ENCODE data around the gene MAP3K19. TPM values are rescaled to one million over a fixed set of nuclear protein-coding genes. Genes with fewer than 3 reads are reported as not detected.

Gene MAP3K19
- total and polyA plus RNA-seq, 10 of the 15 experiments (the other 5 are each of a cell fraction or from before 2014, with no cell fraction given) = 0.05 TPM; not detected in 9

- Histone ChIP-seq H3K79me2 (ENCODE audit: control insufficient read depth, insufficient read depth, low read length) (no peaks in the 10 kb centered on the region), H3K4me1 (ENCODE audit: control insufficient read depth, insufficient read depth, low read length) (no peaks in the 10 kb centered on the region), H3K9me3 (replicated peaks; ENCODE audit: control insufficient read depth, insufficient read depth, low read length) (no peaks in the 10 kb centered on the region), H4K20me1 (ENCODE audit: control insufficient read depth, insufficient read depth) (no peaks in the 10 kb centered on the region), H2AFZ (ENCODE audit: control insufficient read depth, low read depth, low read length) (no peak overlapping the region), H3K36me3 (ENCODE audit: control insufficient read depth in 2 of 2, insufficient read depth in 2 of 2, low read length in 1 of 2) (no peaks in the 10 kb centered on the region), H3K27me3 (replicated peaks in 1 of 2; ENCODE audit: control insufficient read depth in 2 of 2, insufficient read depth in 2 of 2, low read length in 1 of 2) (no peaks in the 10 kb centered on the region; a peak in 1 of 4 replicates), H3K9ac (ENCODE audit: control insufficient read depth, insufficient read depth, low read length) (no peak overlapping the region), H3K4me2 (ENCODE audit: control insufficient read depth, insufficient read depth) (no peak overlapping the region), H3K27ac (ENCODE audit: control insufficient read depth, insufficient read depth) (no peak overlapping the region), H3K4me3 (no peak overlapping the region)
- ChIA-PET RAD21 (ENCODE audit: unreplicated experiment) (interaction anchor here (0.9 kb wide), 1 partner anchor 37 kb away, joined by 3 read pairs; no protein-coding TSS in a partner anchor), SMC1A (ENCODE audit: uncharacterized antibody, unreplicated experiment) (interaction anchor here (0.7 to 1.2 kb wide), 3 partner anchors 9 to 54 kb away, joined by 3 to 5 read pairs (median 5); partner anchors contain the start of gene RAB3GAP1), CTCF (interaction anchor here (0.9 to 1.3 kb wide), 7 partner anchors 9 to 51 kb away, joined by 3 to 8 read pairs (median 3); partner anchors contain the start of gene RAB3GAP1), POLR2A (no interaction called here)
- no peak for FAIRE-seq
- TF ChIP-seq SPI1 (IDR thresholded peaks at IDR 0.05; ENCODE audit: borderline replicate concordance, insufficient read depth, low read depth, low read length) = no peak
- peak; percentile 28 to 58 (median 55) for TF ChIP-seq CTCF (IDR thresholded peaks at IDR 0.05 in 2 of 3, conservative IDR thresholded peaks at IDR 0.05 in 1 of 3; ENCODE audit: control insufficient read depth in 2 of 3, extremely low read depth in 1 of 3, insufficient read depth in 1 of 3, low read depth in 3 of 3, low read length in 3 of 3)
- TF ChIP-seq RAD21 (IDR thresholded peaks at IDR 0.05; ENCODE audit: insufficient read depth, low read depth, low read length) = 0 out of 2 replicates have a peak, but pooled peaks have one; percentile 17
- DNase-seq (ENCODE audit: low read depth, low spot score) = no peak
- ATAC-seq = peak; percentile 63
- WGBS (ENCODE audit: insufficient coverage, insufficient replicate concordance, low lambda C conversion rate, missing lambda C conversion rate) = 41% methylated on average over 2 of the region's 2 CpGs
- BruUV-seq (replicated peaks) = no TSS peak
- intact Hi-C loops (cut with micrococcal nuclease; ENCODE audit: unreplicated experiment) (loop anchor here (2.0 kb wide), 1 partner anchor 39 kb away; no protein-coding TSS in a partner anchor), in situ Hi-C loops (cut with MboI) (no loop called here)
Observed at GRCh38 chr2:135043345-135043744, 3.9 kb downstream of the MAP3K19 start.

GRCh38 chr2:135037831-135038230, 9.4 kb downstream of the MAP3K19 start:
- SMC1A ChIA-PET (ENCODE audit: uncharacterized antibody, unreplicated experiment) = interaction anchor here (1.3 to 1.7 kb wide), 2 partner anchors 11 to 16 kb away, joined by 4 read pairs; no protein-coding TSS in a partner anchor
- CTCF ChIA-PET = no interaction called here
- no peak for TF ChIP-seq WRNIP1 (IDR thresholded peaks at IDR 0.05; ENCODE audit: borderline replicate concordance, low read depth, low read length)
- TF ChIP-seq GABPA (IDR thresholded peaks at IDR 0.05; ENCODE audit: low read depth) = no peak
- TF ChIP-seq REST (IDR thresholded peaks at IDR 0.05; ENCODE audit: low read depth, low read length) = no peak
- TF ChIP-seq SMC3 (IDR thresholded peaks at IDR 0.05; ENCODE audit: borderline replicate concordance, low read length) = no peak
- no peak for TF ChIP-seq ZBED1 (IDR thresholded peaks at IDR 0.05; ENCODE audit: borderline replicate concordance)
- TF ChIP-seq POU2F2 (IDR thresholded peaks at IDR 0.05; ENCODE audit: borderline replicate concordance, low read depth, low read length) = no peak

More at GRCh38 chr2:135037831-135038230, 9.4 kb downstream of the MAP3K19 start:
- H4K20me1 ChIP-seq (ENCODE audit: control insufficient read depth, insufficient read depth) = no peaks in the 10 kb centered on the region
- no TSS peak for BruUV-seq (replicated peaks)
- H3K27ac ChIP-seq (ENCODE audit: control insufficient read depth, insufficient read depth) = no peak overlapping the region
- FAIRE-seq = no peak
- H3K9me3 ChIP-seq (replicated peaks; ENCODE audit: control insufficient read depth, insufficient read depth, low read length) = no peaks in the 10 kb centered on the region
- H3K27me3 ChIP-seq (replicated peaks in 1 of 2; ENCODE audit: control insufficient read depth in 2 of 2, insufficient read depth in 2 of 2, low read length in 1 of 2) = no peaks in the 10 kb centered on the region
- H3K4me2 ChIP-seq (ENCODE audit: control insufficient read depth, insufficient read depth) = no peak overlapping the region
- intact Hi-C loops (cut with micrococcal nuclease; ENCODE audit: unreplicated experiment) (no loop called here), in situ Hi-C loops (cut with MboI) (no loop called here)
- H3K4me1 ChIP-seq (ENCODE audit: control insufficient read depth, insufficient read depth, low read length) = no peaks in the 10 kb centered on the region
- no peaks in the 10 kb centered on the region for H3K79me2 ChIP-seq (ENCODE audit: control insufficient read depth, insufficient read depth, low read length)
- H2AFZ ChIP-seq (ENCODE audit: control insufficient read depth, low read depth, low read length) = no peak overlapping the region
- ChIA-PET RAD21 (ENCODE audit: unreplicated experiment) (no interaction called here), POLR2A (interaction anchor here (0.6 kb wide), 1 partner anchor 689 kb away, joined by 4 read pairs; no protein-coding TSS in a partner anchor)
- DNase-seq (ENCODE audit: low read depth, low spot score) = no peak
- no peaks in the 10 kb centered on the region for H3K36me3 ChIP-seq (ENCODE audit: control insufficient read depth in 2 of 2, insufficient read depth in 2 of 2, low read length in 1 of 2)
- H3K4me3 ChIP-seq = no peak overlapping the region
- no peak for ATAC-seq
- H3K9ac ChIP-seq (ENCODE audit: control insufficient read depth, insufficient read depth, low read length) = no peak overlapping the region
- 46% methylated on average over 3 of the region's 3 CpGs for WGBS (ENCODE audit: insufficient coverage, insufficient replicate concordance, low lambda C conversion rate, missing lambda C conversion rate)

Data from GM12878 (cell line).